DMS 273 (cell line): ENCODE results near the gene ULK4.
"Not testable (repeated sequence)": the region's sequence is repeated elsewhere in the genome, so short reads cannot be mapped to it uniquely, and the experiment has no call there.

Source experiments
- DNase-seq: peaks from one replicate; lab custom pipeline; 2025; ENCODE audit not compliant: unreplicated experiment; lab: John Stamatoyannopoulos, UW

The ULK4 gene

DNA sequence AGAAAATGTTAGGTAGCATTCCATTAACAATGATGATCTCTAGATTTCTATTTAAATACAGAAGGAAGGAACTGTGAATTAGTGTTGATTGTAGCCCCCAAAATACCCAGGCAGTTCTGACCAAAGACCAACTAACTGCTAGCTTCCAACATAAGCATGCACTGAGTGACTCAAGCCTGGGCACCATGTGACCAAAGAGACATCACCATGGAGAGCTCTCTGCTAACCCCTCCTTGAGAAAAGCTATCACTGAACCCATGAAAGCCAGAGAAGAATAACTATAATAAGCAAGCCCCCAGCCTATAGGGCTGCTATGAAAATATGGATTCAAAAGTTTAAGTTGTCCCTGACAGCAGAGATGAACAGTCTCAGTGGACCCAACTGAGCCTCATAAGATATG is 310.2 kb downstream of the ULK4 start:
- DNase-seq = no peak

- no peak for DNase-seq
These were observed 311.5 kb downstream of the ULK4 start for GRCh38 chr3:41650406-41650805.

DNA sequence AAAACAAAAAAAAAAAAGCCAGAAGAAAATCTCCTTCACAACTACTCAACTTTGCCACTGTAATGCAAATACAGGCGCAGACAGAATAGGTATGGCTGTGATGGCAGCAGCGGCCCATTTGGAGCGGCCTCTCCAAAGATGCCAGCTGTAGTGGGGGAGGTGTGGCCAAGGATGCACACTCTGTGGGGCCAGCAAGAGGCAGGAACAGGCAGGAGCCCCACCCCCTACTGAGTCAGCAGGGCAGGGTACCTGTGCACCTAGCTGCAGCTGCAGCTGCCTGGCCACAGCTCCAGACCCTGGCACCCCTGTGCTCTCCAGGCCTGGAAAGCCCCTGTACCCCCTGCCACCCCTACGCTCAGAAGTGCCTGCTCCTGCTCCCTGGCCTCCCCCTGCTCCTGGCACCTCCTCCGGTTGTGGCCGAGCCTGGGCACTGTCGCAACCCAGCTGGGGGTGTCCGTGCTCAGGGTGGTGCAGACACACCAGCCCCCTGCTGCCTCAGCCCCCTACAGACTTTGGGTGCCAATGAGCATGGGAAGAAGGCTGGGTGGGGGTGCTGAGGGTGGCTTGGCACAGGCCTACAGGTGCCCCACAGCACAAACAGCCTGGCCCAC is 312.7 kb downstream of the ULK4 start:
- DNase-seq = no peak

DNA sequence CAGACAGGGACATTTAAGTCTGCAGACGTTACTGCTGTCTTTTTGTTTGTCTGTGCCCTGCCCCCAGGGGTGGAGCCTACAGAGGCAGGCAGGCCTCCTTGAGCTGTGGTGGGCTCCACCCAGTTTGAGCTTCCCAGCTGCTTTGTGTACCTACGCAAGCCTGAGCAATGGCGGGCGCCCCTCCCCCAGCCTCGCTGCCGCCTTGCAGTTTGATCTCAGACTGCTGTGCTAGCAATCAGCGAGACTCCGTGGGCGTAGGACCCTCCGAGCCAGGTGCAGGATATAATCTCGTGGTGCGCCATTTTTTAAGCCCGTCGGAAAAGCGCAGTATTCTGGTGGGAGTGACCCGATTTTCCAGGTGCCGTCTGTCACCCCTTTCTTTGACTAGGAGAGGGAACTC is 314.2 kb downstream of the ULK4 start:
- not testable (repeated sequence) for DNase-seq

DNA sequence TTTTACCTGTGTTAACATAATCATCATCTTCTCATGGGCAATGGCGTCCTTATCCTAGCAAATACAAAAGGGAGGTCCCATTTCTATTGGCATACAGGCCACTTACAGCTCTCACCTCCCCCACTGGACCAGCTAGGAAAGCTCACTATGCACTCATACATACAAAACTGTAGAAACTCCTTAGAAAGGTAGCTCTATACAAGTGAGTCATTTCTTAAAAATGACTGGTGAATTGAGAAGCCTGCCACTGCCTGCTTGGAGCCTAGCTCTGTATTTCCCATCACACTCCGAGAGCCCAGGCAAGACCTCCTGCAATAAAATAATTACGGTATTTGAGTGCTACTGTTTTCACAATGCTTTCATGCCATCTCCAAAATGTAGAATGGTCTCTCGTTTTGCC is 321.8 kb downstream of the ULK4 start:
- DNase-seq = no peak

GRCh38 chr3:41638381-41638780 is 323.5 kb downstream of the ULK4 start:
- DNase-seq = no peak

DNA sequence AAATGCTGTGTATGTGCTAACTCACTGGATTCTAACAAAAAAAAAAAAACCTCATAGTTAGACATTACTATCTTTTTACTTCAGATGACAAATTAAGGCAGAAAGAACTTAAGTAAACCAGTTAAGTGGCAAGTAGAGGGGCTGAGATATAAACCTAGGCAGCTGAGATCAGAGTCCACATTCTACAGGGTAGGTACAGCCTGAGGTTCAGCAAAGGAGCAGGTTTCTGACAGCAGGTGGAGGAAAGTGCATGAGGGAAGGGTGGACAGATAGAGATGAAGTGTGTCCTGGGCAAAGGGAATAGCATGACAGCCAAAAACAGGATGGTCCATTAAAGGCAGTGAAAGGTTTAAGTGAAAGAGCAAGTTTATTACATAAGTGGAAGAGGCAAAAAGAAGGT is 329.2 kb downstream of the ULK4 start:
- no peak for DNase-seq

DNA sequence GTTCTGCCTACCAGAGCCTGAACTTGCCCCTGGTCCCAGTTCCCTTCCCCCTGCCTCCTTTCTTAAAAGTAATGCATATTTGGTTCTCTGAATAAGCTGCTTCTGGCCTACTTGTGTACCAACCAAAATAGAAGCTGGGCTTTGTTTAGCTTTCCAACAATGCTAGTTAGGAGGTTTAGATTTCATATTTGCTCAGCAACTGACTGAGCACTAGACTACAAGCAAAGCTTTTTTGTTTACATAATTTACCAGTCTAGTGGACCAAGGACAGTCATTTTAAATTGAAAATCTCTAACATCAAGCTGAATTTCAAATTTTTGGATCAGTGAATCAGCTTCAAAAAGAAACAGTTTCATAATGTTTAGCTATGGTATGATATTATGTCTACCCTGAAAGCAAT is 331.2 kb downstream of the ULK4 start:
- DNase-seq = no peak

GRCh38 chr3:41629986-41630385 is 331.9 kb downstream of the ULK4 start:
- DNase-seq = no peak

DNA sequence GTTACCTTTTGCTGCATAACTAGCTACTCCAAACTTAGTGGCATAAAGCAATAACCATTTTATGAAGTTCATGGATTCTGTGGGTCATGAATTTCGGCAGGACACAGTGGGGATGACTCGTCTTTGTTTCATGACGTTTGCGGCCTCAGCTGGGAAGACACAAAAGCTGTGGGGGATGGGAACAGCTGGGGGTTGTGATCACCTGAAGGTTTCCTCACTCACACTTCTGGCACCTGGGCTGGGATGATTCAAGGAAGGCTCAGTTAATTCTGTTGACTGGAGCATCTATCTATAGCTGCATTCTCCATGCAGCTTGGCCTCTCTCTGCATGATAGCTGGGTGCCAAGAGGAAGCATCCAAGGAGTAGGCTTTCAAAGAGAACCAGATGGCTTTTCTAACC is 332.8 kb downstream of the ULK4 start:
- no peak for DNase-seq

GRCh38 chr3:41627477-41628087 is 334.3 kb downstream of the ULK4 start:
- no peak for DNase-seq

GRCh38 chr3:41612853-41613252 is 349.1 kb downstream of the ULK4 start:
- no peak for DNase-seq

- DNase-seq = no peak
These were observed 350.9 kb downstream of the ULK4 start for GRCh38 chr3:41611008-41611407.

DNA sequence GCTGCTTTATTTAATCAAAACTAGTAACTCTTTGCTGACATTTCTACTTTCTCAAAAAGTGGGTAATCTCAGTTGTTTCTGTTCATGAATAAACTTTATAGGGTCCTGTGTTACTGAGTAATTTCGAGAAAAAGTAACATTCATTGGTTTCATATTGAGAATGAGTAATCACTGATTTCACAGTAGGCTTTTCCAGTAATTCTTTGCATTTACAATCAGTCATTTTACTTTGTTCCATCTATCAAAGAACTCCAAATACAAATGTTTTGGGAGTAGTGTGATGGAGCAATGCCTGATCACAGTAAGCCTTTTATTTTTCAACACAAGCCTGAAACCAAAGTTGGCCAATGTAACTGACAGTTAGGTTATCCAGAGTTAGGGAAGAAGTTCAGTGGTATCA is 353.6 kb downstream of the ULK4 start:
- DNase-seq = no peak

GRCh38 chr3:41603807-41604206 is 358.1 kb downstream of the ULK4 start:
- no peak for DNase-seq

- DNase-seq = no peak
These were observed 359.8 kb downstream of the ULK4 start for GRCh38 chr3:41602121-41602520.

DNA sequence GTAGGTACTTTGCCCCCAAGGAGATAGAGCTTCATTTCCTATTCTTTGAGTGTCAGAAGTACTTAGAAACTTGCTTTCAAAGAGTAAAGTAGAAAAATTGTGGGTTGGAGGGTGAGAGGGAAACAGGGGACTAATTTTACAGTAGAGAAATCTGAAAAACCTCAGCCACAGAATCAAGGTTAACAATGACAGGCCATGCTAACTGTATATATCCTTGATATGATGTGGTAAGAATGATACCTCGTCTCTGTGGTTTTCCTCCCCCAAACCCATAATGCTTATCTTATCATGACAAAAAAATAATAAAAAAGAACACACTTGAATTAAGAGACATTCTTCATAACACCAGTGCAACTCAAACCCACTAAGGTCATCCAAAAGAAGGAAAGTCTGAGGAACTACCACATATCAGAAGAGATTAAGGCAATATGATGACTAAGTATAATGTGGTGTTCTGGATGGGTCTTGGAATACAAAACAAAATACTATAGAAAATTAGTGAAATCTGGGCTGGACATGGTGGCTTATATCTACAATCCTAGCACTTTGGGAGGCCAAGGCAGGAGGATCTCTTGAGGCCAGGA is 360.4 kb downstream of the ULK4 start:
- DNase-seq = no peak

DNA sequence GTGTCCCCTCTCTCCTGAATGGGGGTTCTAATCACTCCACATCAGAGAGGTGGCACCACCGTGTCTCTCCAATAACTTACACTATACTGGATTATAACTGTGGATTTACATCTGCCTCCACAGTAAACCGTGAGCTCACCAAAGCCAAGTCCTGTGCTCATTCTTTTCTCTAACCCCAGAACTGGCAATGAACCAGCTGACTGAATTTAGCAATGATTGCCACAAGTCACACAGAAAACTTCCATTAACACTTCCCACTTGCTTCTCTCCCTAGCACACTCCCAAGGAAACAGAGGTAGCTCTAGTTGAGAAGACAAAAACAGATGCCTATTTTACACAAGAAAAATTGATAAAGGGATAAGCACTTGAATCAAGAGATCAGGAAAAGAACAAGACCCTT is 361.3 kb downstream of the ULK4 start:
- DNase-seq = no peak

GRCh38 chr3:41599127-41599484 is 362.8 kb downstream of the ULK4 start:
- DNase-seq = no peak

- DNase-seq = no peak
These were observed 363.3 kb downstream of the ULK4 start for GRCh38 chr3:41598402-41599126.

- DNase-seq = no peak
These were observed 368.1 kb downstream of the ULK4 start for GRCh38 chr3:41593774-41594173.

DNA sequence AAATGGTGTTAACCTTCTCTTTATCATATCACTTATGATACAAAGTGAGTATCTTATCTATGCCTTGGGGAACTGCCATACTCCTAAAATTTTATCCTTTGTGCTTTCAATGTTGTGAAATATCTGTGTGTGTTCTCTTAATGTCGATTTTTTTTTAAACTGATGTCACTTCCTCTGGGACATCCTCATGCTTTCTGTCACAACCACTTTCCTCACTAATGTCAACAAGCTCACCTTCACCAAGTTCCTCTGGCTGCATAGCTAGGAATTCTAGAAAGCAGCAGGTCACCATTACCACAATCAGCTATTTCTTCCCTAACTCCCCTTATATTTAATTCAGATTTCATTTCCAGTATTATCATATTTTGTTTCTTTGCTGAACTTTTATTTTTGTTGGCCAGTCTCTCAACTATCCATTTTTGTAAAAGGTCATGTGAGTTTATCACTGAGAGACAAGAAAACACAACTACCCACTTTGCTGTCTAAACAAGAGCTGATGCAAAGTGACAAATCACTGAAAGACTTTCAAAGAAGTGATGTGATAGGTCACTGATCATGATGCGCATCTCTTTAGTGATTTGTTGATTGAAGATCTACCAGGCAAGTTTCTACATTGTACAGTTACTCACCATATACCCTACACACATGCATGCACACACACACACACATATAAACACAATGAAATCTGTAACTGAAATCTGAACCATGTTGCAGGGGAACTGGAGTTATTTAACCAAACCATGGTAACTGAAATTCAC is 369.0 kb downstream of the ULK4 start:
- no peak for DNase-seq
